GM21390 (cell line): ENCODE data around the gene EPM2AIP1.
A peak's percentile ranks its signal among the peaks of the same experiment; 100 is the strongest.
"Not testable (repeated sequence)": the region's sequence is repeated elsewhere in the genome, so short reads cannot be mapped to it uniquely, and the experiment has no call there.

ENCODE experiments used
- ATAC-seq: cut with Tn5 transposase; IDR thresholded peaks from one replicate; pipeline ENCODE4 v1.9.1; 2021; ENCODE audit not compliant: unreplicated experiment

EPM2AIP1 gene

DNA sequence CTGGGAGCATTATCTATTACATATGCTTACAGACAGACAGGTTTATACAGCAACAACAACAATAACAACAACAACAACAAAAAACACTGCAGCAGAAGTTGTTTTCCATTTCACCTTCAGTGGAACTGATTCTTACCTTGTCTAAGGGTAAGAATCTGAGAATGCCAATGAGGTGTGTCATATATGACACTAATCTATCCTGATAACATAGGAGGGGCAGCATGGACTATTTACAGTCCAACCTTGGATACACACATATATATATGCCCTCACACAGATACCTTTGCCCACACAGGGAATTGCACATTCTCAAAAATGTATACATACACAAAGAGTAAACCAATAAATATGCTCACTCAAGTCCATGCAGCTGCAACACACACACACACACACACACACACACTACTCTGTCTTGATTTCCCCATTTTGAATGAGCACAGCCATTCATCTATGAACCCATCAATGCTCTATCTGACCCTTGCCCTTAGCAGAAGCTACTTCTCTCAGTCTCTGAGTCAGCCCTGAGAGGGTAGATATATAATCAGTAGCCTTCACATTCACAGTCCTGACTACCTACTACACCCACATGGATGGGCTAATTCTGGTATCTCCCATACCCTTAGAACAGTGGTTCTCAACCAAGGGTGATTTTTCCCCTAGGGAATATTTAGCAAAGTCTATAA lies 38.3 kb downstream of the EPM2AIP1 start:
- no peak for ATAC-seq

DNA sequence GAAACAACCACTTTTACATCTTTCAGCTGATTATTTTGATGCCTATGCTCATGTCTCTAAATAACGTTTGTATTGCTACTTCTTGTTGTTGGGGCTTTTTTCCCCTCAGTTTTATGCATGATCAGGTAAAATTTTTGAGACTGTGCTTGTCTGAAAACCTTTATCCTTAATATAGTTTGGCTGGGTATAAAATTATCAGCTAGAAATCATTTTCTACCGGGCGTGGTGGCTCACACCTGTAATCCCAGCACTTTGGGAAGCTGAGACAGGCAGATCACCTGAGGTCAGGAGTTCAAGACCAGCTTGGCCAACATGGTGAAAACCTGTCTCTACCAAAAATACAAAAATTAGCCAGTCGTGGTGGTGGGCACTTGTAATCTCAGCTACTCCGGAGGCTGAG lies 45.1 kb downstream of the EPM2AIP1 start:
- not testable (repeated sequence) for ATAC-seq

DNA sequence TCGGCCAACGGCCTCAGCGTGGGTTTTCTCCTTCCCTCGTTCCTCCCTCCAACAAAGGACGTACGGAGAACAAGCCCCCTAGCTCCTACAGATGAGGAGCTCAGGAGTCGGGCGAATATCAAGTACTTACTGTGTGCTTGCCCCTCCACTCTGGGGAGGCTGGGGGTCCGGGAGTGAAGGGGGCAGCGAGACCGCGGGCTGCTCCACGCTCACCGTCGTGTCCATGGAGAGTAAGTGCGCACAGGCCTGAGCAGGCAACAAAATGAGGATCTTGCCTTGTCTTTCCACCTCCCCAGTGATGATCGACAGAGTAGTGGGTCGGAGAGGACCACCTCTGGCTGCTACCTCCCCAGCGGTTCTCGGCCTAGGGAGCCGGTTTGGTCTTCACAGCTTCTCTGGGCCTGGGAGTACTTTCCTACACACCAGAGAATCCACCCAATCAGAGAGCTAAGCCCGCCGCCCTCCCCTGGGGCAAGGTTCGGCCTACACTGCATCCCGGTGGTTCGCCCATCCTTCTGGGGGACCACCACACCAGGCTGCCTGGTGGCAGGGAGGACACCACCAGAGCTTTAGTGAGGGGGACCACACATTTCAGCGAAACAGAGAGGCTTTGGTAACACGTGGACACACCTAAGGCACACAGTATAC lies 47.5 kb downstream of the EPM2AIP1 start:
- ATAC-seq, result no peak

DNA sequence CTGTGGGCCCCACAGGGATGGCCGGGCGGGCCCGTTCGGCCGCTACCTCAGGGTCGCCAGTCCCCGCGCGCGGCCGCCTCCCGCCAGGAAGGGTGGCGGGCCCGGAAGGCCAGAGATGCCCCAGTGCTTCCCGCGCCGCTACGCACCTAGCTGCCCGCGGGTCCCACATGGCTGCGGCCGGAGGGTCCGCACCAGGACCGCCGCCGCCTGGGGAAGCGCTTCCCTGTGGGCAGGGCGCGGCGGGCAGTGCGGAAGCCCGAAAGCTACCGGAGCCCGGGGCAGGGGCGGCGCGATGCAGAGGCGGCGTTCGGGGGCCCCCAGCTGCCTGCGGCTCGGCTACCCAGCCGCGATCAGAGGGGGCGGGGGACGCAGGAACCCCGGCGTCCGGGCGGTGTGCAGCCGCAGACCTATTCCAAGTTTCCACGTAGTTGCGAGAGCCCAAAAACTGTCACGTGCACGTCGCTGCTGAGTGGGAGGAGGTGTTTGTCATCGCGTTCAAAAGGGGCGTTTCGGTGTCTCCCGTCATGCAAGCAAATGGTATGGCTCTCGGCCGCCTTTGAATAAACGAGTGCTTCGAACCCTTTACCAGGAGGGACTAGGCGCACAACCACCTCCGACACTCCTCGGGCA lies 48.2 kb downstream of the EPM2AIP1 start, which contains the start of gene TRANK1:
TSS of gene TRANK1 (minus strand) at position 414 of the 630 bp plus-strand sequence. CDS start at position 169, 245 bp downstream.
- ATAC-seq, result peak; percentile 66

DNA sequence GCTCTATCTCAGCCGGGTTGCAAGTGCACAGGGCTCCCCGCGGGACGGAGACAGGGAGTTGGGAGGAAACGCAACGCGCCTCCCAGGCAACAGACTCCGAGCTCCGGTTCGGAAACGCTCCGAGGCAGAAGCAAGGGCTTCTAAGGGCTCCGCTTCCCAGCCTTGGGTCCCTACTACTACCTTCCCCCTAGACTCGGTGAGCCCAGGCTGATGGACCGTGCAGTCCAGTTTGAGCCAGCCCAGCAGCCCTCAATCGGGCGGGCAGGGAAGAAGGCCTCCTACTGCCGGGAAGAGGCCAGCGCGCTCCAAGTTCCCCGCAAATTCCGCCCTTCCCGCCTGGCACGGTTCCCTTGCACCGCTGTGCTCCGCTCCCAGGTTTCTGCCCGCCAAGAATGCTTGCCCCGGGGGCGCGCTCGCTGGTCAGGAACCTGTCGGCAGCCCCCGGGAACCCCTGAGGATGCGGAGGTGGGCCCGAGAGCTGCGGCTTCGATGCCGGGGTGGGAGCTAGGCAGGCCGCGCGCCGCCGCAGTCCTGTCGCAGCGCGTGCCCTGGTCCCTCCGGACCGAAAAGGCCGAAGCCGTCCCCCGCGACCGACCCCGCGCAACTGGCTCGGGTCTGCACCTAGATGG lies 48.8 kb downstream of the EPM2AIP1 start:
- ATAC-seq, result peak; percentile 66

DNA sequence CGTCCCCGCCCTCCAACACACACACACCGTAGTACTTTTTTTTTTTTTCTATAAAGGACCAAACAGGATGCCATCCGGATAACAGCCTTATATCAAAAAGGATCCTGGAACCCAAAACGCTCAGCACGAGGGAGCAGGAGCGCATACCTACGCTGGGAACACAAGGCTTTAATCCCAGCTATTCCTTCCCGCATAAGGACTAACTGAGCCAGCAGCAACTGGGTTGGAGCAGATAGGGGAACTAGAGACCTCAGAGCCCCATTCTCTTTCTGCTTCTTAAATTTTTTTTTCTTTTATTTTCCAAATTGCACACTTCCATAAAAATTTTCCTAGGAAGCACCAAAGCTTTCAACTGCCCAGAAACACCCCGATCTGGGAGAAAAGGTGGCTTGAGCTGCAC lies 49.3 kb downstream of the EPM2AIP1 start:
- ATAC-seq, result no peak

DNA sequence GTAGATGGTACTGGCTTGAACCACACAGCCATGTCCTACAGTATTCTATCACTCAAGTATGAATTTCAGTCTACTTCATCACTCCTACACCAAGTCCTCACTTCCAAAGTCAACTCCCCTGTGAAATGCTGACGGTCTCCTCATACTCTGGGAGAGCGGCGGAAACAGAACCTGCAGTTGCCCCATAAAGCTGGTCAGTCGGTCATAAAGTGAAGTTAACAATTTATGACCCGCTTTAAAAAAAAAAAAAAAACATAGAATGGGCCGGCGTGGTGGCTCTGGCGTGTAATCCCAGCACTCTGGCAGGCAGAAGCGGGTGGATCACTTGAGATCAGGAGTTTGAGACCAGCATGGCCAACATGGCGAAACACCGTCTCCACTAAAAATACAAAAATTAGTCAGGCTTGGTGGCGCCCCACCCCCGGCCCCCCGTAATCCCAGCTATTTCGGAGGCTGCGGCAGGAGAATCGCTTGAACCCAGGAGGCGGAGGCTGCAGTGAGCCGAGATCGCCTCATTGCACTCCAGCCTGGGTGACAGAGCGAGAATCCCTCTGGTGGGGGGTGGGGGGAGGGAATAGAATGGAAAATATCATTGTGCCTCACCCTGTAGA lies 50.2 kb downstream of the EPM2AIP1 start:
- no peak for ATAC-seq

DNA sequence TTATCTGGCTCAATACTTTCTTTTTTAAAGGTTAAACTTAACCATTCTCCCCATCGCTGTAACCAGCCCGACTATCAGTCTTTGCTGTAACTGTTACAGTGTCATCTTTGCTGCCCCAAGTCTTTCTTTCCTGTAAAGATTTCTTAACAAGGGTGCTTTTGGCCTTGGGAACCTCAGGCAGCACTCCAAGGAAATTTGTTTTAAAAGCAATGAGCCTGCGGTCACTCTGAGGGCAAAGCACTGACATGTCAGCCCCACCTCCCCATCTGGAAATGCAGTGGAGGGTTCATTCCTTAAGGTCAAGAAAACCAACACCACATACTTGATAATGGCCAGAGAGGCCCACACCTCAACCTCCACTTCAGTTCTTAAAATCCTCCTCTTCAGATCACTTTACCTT lies 51.3 kb downstream of the EPM2AIP1 start:
- no peak for ATAC-seq

DNA sequence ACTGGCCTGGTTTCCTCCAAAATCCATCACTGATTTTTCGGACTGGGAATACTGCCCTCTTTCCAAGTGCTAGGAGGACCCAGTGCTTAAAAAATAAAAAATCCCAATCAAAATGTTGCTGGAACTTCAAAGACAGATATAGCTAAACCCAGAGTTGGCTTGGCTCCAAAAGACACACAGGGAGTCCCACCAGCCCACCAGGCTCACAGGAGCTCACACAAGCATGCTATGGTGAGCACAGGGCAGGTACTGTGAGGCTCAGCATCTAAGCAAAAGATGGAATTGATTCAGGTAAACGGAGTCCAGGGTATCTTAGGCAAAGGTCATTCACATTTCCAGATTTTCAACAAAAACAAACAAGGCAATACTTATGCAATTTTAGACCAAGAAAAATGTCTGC lies 51.8 kb downstream of the EPM2AIP1 start:
- no peak for ATAC-seq

DNA sequence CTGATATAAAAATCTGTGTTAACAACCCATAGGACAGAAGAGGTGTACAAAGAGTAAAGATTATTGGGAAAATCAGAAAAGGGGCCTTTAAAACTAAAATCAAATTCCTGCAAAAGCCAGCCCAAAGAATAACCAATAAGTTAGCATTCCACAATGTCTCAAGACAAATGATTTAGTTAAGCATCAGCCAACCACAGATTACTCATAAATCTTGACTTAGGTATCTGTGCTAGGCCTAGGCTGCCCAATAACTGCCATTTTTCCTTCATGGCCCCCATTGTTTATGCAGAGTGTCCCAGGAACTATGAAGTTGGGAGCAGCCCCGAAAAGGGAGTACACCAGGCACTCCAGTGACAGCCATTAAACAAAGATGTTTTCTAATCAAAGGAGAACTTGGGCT lies 55.4 kb downstream of the EPM2AIP1 start:
- ATAC-seq, result no peak
